ENCODE results near the gene PRKG1. TPM values are rescaled to one million over a fixed set of nuclear protein-coding genes. Genes with fewer than 3 reads are reported as not detected.
A peak's percentile ranks its signal among the peaks of the same experiment; 100 is the strongest.

Gene PRKG1
- total RNA-seq, 1 experiment from 2014 or later: 7.4 TPM

- H3K4me1 ChIP-seq (ENCODE audit: insufficient read depth, low read length): no peaks in the 10 kb centered on the region
- no peak overlapping the region for H3K4me3 ChIP-seq (ENCODE audit: low read length)
- no peak overlapping the region for H3K9ac ChIP-seq (ENCODE audit: low read length)
- H3K9me3 ChIP-seq (ENCODE audit: low read length): no peaks in the 10 kb centered on the region
- no peaks in the 10 kb centered on the region for H3K9me2 ChIP-seq (replicated peaks; ENCODE audit: low read length)
- no peak overlapping the region for H2AFZ ChIP-seq (ENCODE audit: low read length)
- POLR2A ChIA-PET (ENCODE audit: unreplicated experiment): no interaction called here
- ATAC-seq (no peak), DNase-seq (no peak)
- BruUV-seq (replicated peaks): no TSS peak
- no peaks in the 10 kb centered on the region for H3K36me3 ChIP-seq (ENCODE audit: low read depth, low read length)
- no peak overlapping the region for H3K27ac ChIP-seq (ENCODE audit: low read length)
- no peaks in the 10 kb centered on the region for H3F3A ChIP-seq (ENCODE audit: low read length, unreplicated experiment)
- CTCF ChIA-PET: no interaction called here
- peaks cover 29% of the 10 kb centered on the region; the same call in 1 of the 2 replicates for H3K27me3 ChIP-seq (ENCODE audit: low read length)
- H3K4me2 ChIP-seq (ENCODE audit: low read length): no peak overlapping the region
- H3K79me2 ChIP-seq (ENCODE audit: low read length): no peaks in the 10 kb centered on the region
- TF ChIP-seq CTCF (conservative IDR thresholded peaks at IDR 0.05; ENCODE audit: low read depth, low read length) (no peak), EZH2 (IDR thresholded peaks at IDR 0.05; ENCODE audit: low read length, unreplicated experiment) (no peak), EZH2phosphoT487 (IDR thresholded peaks at IDR 0.05; ENCODE audit: borderline replicate concordance, low read length) (no peak)
- no peaks in the 10 kb centered on the region for H4K20me1 ChIP-seq (ENCODE audit: low read length)
- intact Hi-C loops (cut with micrococcal nuclease): loop anchor here (5.0 kb wide), 1 partner anchor 254 kb away; no protein-coding TSS in a partner anchor
These were observed 27.6 kb upstream of the PRKG1 start for GRCh38 chr10:51046654-51047053.

- no peaks in the 10 kb centered on the region for H3F3A ChIP-seq (ENCODE audit: low read length, unreplicated experiment)
- ChIA-PET POLR2A (ENCODE audit: unreplicated experiment) (no interaction called here), CTCF (no interaction called here)
- no TSS peak for BruUV-seq (replicated peaks)
- ATAC-seq: peak; percentile 60
- H3K27me3 ChIP-seq (ENCODE audit: low read length): peaks cover 29% of the 10 kb centered on the region; the same call in 1 of the 2 replicates
- no peak overlapping the region for H3K27ac ChIP-seq (ENCODE audit: low read length)
- no peak overlapping the region for H3K9ac ChIP-seq (ENCODE audit: low read length)
- no peak overlapping the region for H3K4me2 ChIP-seq (ENCODE audit: low read length)
- TF ChIP-seq CTCF (conservative IDR thresholded peaks at IDR 0.05; ENCODE audit: low read depth, low read length) (peak; percentile 58), EZH2 (IDR thresholded peaks at IDR 0.05; ENCODE audit: low read length, unreplicated experiment) (no peak), EZH2phosphoT487 (IDR thresholded peaks at IDR 0.05; ENCODE audit: borderline replicate concordance, low read length) (no peak)
- no peaks in the 10 kb centered on the region for H4K20me1 ChIP-seq (ENCODE audit: low read length)
- no peaks in the 10 kb centered on the region for H3K36me3 ChIP-seq (ENCODE audit: low read depth, low read length)
- DNase-seq: peak; percentile 41
- no peaks in the 10 kb centered on the region for H3K9me2 ChIP-seq (replicated peaks; ENCODE audit: low read length)
- H2AFZ ChIP-seq (ENCODE audit: low read length): no peak overlapping the region
- H3K4me3 ChIP-seq (ENCODE audit: low read length): no peak overlapping the region
- intact Hi-C loops (cut with micrococcal nuclease): loop anchor here (1.0 to 5.0 kb wide), 3 partner anchors 37 to 256 kb away; no protein-coding TSS in a partner anchor
- H3K4me1 ChIP-seq (ENCODE audit: insufficient read depth, low read length): no peaks in the 10 kb centered on the region
- no peaks in the 10 kb centered on the region for H3K79me2 ChIP-seq (ENCODE audit: low read length)
- no peaks in the 10 kb centered on the region for H3K9me3 ChIP-seq (ENCODE audit: low read length)
These were observed 26.4 kb upstream of the PRKG1 start for GRCh38 chr10:51047857-51048256.

GRCh38 chr10:51048792-51049191 lies 25.5 kb upstream of the PRKG1 start:
- CTCF ChIA-PET: interaction anchor here (0.5 to 0.7 kb wide), 2 partner anchors 17 to 520 kb away, joined by 3 to 5 read pairs; no protein-coding TSS in a partner anchor

More at GRCh38 chr10:51048792-51049191, 25.5 kb upstream of the PRKG1 start:
- Histone ChIP-seq H3K4me1 (ENCODE audit: insufficient read depth, low read length) (no peaks in the 10 kb centered on the region), H3K36me3 (ENCODE audit: low read depth, low read length) (no peaks in the 10 kb centered on the region), H4K20me1 (ENCODE audit: low read length) (no peaks in the 10 kb centered on the region), H3K27me3 (ENCODE audit: low read length) (peaks cover 29% of the 10 kb centered on the region; the same call in 1 of the 2 replicates), H3K9me3 (ENCODE audit: low read length) (no peaks in the 10 kb centered on the region), H3K4me2 (ENCODE audit: low read length) (no peak overlapping the region), H3K9ac (ENCODE audit: low read length) (no peak overlapping the region), H3K79me2 (ENCODE audit: low read length) (no peaks in the 10 kb centered on the region), H3F3A (ENCODE audit: low read length, unreplicated experiment) (no peaks in the 10 kb centered on the region), H3K9me2 (replicated peaks; ENCODE audit: low read length) (no peaks in the 10 kb centered on the region), H3K4me3 (ENCODE audit: low read length) (no peak overlapping the region), H3K27ac (ENCODE audit: low read length) (no peak overlapping the region), H2AFZ (ENCODE audit: low read length) (no peak overlapping the region)
- no peak for TF ChIP-seq EZH2 (IDR thresholded peaks at IDR 0.05; ENCODE audit: low read length, unreplicated experiment)
- no peak for TF ChIP-seq EZH2phosphoT487 (IDR thresholded peaks at IDR 0.05; ENCODE audit: borderline replicate concordance, low read length)
- TF ChIP-seq CTCF (conservative IDR thresholded peaks at IDR 0.05; ENCODE audit: low read depth, low read length): no peak
- intact Hi-C loops (cut with micrococcal nuclease): loop anchor here (1.0 to 5.0 kb wide), 3 partner anchors 37 to 256 kb away; no protein-coding TSS in a partner anchor
- ATAC-seq: no peak
- no peak for DNase-seq
- BruUV-seq (replicated peaks): no TSS peak
- POLR2A ChIA-PET (ENCODE audit: unreplicated experiment): no interaction called here
